HG03469 (cell line): ENCODE results near the gene ZNF423.

ENCODE experiments used
- ATAC-seq: cut with Tn5 transposase; IDR thresholded peaks from one replicate; pipeline ENCODE4 v1.9.1; 2021; ENCODE audit warnings: mild to moderate bottlenecking, moderate library complexity, moderate number of reproducible peaks; ENCODE audit not compliant: unreplicated experiment

ZNF423 gene

GRCh38 chr16:49674990-49675389 lies 180.9 kb downstream of the ZNF423 start:
- no peak for ATAC-seq

- ATAC-seq = no peak
Measured at GRCh38 chr16:49674351-49674851, 181.5 kb downstream of the ZNF423 start.

GRCh38 chr16:49673442-49673841 lies 182.5 kb downstream of the ZNF423 start:
- no peak for ATAC-seq

GRCh38 chr16:49672753-49673152 lies 183.2 kb downstream of the ZNF423 start:
- no peak for ATAC-seq

- ATAC-seq = no peak
Measured at GRCh38 chr16:49671333-49671732, 184.6 kb downstream of the ZNF423 start.

GRCh38 chr16:49670627-49671026 lies 185.3 kb downstream of the ZNF423 start:
- ATAC-seq = no peak

GRCh38 chr16:49665482-49666230 lies 190.3 kb downstream of the ZNF423 start:
- no peak for ATAC-seq

- ATAC-seq = no peak
Measured at GRCh38 chr16:49664221-49665215, 191.4 kb downstream of the ZNF423 start.

- no peak for ATAC-seq
Measured at GRCh38 chr16:49663081-49664065, 192.5 kb downstream of the ZNF423 start.

GRCh38 chr16:49662569-49662968 lies 193.3 kb downstream of the ZNF423 start:
- ATAC-seq = no peak

- ATAC-seq = no peak
Measured at GRCh38 chr16:49661465-49662187, 194.3 kb downstream of the ZNF423 start.

GRCh38 chr16:49660626-49661025 lies 195.3 kb downstream of the ZNF423 start:
- ATAC-seq = no peak

GRCh38 chr16:49659356-49659755 lies 196.6 kb downstream of the ZNF423 start:
- ATAC-seq = no peak

GRCh38 chr16:49658531-49658930 lies 197.4 kb downstream of the ZNF423 start:
- no peak for ATAC-seq

- no peak for ATAC-seq
Measured at GRCh38 chr16:49657736-49658465, 198.0 kb downstream of the ZNF423 start.

GRCh38 chr16:49654425-49654824 lies 201.5 kb downstream of the ZNF423 start:
- no peak for ATAC-seq

- ATAC-seq = no peak
Measured at GRCh38 chr16:49653577-49653976, 202.3 kb downstream of the ZNF423 start.

GRCh38 chr16:49653173-49653570 lies 202.7 kb downstream of the ZNF423 start:
- no peak for ATAC-seq
